HepG2 (cell line): ENCODE results near the gene TACC2. TPM values are rescaled to one million over a fixed set of nuclear protein-coding genes. Genes with fewer than 3 reads are reported as not detected.

Experiments
- AKNA ChIP-seq: sonication (generic); formaldehyde crosslinking; IDR thresholded peaks from 2 replicates; pipeline ENCODE4 v1.4.0; 2020; ENCODE audit warnings: missing genetic modification reagents, borderline replicate concordance
- ETV5 ChIP-seq: IDR thresholded peaks from 2 replicates; pipeline ENCODE4 v1.6.1; 2018; ENCODE audit warnings: missing biosample characterization, missing genetic modification reagents, inconsistent platforms, borderline replicate concordance
- HOXA5 ChIP-seq: sonication (generic); formaldehyde crosslinking; IDR thresholded peaks from 2 replicates; pipeline ENCODE4 v1.4.0; 2020; ENCODE audit warnings: missing genetic modification reagents
- IKZF4 ChIP-seq: sonication (generic); formaldehyde crosslinking; IDR thresholded peaks from 2 replicates; pipeline ENCODE4 v1.5.1; 2020; ENCODE audit warnings: borderline replicate concordance, mild to moderate bottlenecking, low read depth, missing genetic modification reagents; ENCODE audit errors: not compliant biosample characterization
- JDP2 ChIP-seq: sonication (generic); formaldehyde crosslinking; IDR thresholded peaks from 2 replicates; pipeline ENCODE4 v1.8.1; 2022; ENCODE audit warnings: missing genetic modification reagents, borderline replicate concordance
- KAT7 ChIP-seq: IDR thresholded peaks from 2 replicates; pipeline ENCODE4 v1.6.1; 2018; ENCODE audit warnings: borderline replicate concordance, missing compliant biosample characterization
- KAT8 ChIP-seq: IDR thresholded peaks from 2 replicates; pipeline ENCODE4 v1.6.1; 2016; ENCODE audit warnings: missing genetic modification reagents, missing compliant biosample characterization
- PREB ChIP-seq: sonication (generic); formaldehyde crosslinking; IDR thresholded peaks from 2 replicates; pipeline ENCODE4 v1.4.0; 2020; ENCODE audit warnings: missing genetic modification reagents
- PRPF4 ChIP-seq: fragments of 200-400 bp; formaldehyde crosslinking; IDR thresholded peaks from 2 replicates; pipeline ENCODE4 v1.6.1; 2016; ENCODE audit warnings: low read length, low read depth; ENCODE audit not compliant: poor library complexity, severe bottlenecking
- ZNF557 ChIP-seq: sonication (generic); formaldehyde crosslinking; IDR thresholded peaks from 2 replicates; pipeline ENCODE4 v1.4.0; 2020; ENCODE audit warnings: missing genetic modification reagents
- ZNF609 ChIP-seq: sonication (generic); formaldehyde crosslinking; IDR thresholded peaks from 2 replicates; pipeline ENCODE4 v1.4.0; 2020; ENCODE audit warnings: mild to moderate bottlenecking, missing genetic modification reagents, borderline replicate concordance
- ZNF615 ChIP-seq: sonication (generic); formaldehyde crosslinking; IDR thresholded peaks from 2 replicates; pipeline ENCODE4 v1.5.0; 2020; ENCODE audit warnings: mild to moderate bottlenecking, missing genetic modification reagents, borderline replicate concordance
- ZNF7 ChIP-seq: IDR thresholded peaks from 2 replicates; pipeline ENCODE4 v1.6.1; 2016; ENCODE audit warnings: missing biosample characterization, missing genetic modification reagents
- polyA plus RNA-seq, 8 experiments: library from polyadenylated mRNA; depleted of rRNA in 3 of 8; stranded (reverse) in 7 of 8; unstranded in 1 of 8; fragments of >200 nt; fragmentation: Illumina TruSeq in 4 of 8; extraction: Trizol in 4 of 8; gene quantifications; 2 replicates each; pipeline versions ENCODE4 v1.2.1 to v1.2.3, GENCODE V29; 2011 to 2016; ENCODE audit warnings: low read depth in 4 of 8, missing spikeins in 1 of 8, mixed read lengths in 1 of 8; ENCODE audit not compliant: insufficient read depth in 1 of 8
- total RNA-seq, 5 experiments: library from RNA; depleted of rRNA; stranded (reverse); fragments of >200 nt; fragmentation: Illumina TruSeq; extraction: Trizol; gene quantifications; 2 replicates each; pipeline ENCODE4 v1.2.3, GENCODE V29; 2016; ENCODE audit warnings: low read depth in 1 of 5

Gene TACC2
- total and polyA plus RNA-seq, 2 of the 13 experiments (the other 11 are each of a cell fraction or from before 2014, with no cell fraction given): 11.8 to 16.0 TPM

- TF ChIP-seq ZNF609 (CRISPR knock-in tag) (no peak), ETV5 (CRISPR knock-in tag) (peak; percentile 22; the same call in 1 of the 2 replicates), KAT7 (no peak), AKNA (CRISPR knock-in tag) (no peak), JDP2 (CRISPR knock-in tag) (no peak), ZNF615 (CRISPR knock-in tag) (no peak), ZNF7 (no peak), ZNF557 (CRISPR knock-in tag) (no peak), PRPF4 (no peak), PREB (CRISPR knock-in tag) (no peak), KAT8 (CRISPR knock-in tag) (no peak), IKZF4 (no peak), HOXA5 (CRISPR knock-in tag) (no peak)
Observed at GRCh38 chr10:122267849-122268737, 279.1 kb downstream of the TACC2 start (continued).
